T-helper 1 cell treated with Interleukin-12 subunit alpha and Interleukin-12 subunit beta and Interleukin-4 antibody, amounts not matched to agents 30 μg/mL and 1 μg/mL, for 36 hours (primary cell): ENCODE measurements around the gene DENND2D.

Source experiments
- H3K27ac Mint-ChIP-seq: one replicate; pipeline ENCODE4 v1.8.0; 2021; ENCODE audit warnings: mild to moderate bottlenecking, mixed read lengths
- H3K27me3 Mint-ChIP-seq: one replicate; pipeline ENCODE4 v1.8.0; 2021; ENCODE audit warnings: low read depth, mixed read lengths
- H3K36me3 Mint-ChIP-seq: one replicate; pipeline ENCODE4 v1.8.0; 2021; ENCODE audit warnings: low read depth, mixed read lengths
- H3K4me1 Mint-ChIP-seq: one replicate; pipeline ENCODE4 v1.8.0; 2021; ENCODE audit warnings: low read depth, mixed read lengths
- H3K4me3 Mint-ChIP-seq: one replicate; pipeline ENCODE4 v1.8.0; 2021; ENCODE audit warnings: mild to moderate bottlenecking, moderate library complexity, mixed read lengths
- H3K9me3 Mint-ChIP-seq: one replicate; pipeline ENCODE4 v1.8.0; 2021; ENCODE audit warnings: mixed read lengths

Gene DENND2D

GRCh38 chr1:111202366-111202706 is 1.9 kb upstream of the DENND2D start:
- Mint-ChIP-seq H3K4me3 (peak overlapping the region; percentile 96), H3K9me3 (no peaks in the 10 kb centered on the region), H3K4me1 (peaks cover 53% of the 10 kb centered on the region), H3K27ac (peak overlapping the region; percentile 86), H3K36me3 (peaks cover 23% of the 10 kb centered on the region), H3K27me3 (peaks cover 3% of the 10 kb centered on the region)

GRCh38 chr1:111201275-111202090 is 1.0 kb upstream of the DENND2D start:
- H3K4me1 Mint-ChIP-seq = peaks cover 59% of the 10 kb centered on the region
- peak overlapping the region; percentile 96 for H3K4me3 Mint-ChIP-seq
- H3K27me3 Mint-ChIP-seq = peaks cover 3% of the 10 kb centered on the region
- peak overlapping the region; percentile 94 for H3K27ac Mint-ChIP-seq
- H3K36me3 Mint-ChIP-seq = peaks cover 32% of the 10 kb centered on the region
- H3K9me3 Mint-ChIP-seq = no peaks in the 10 kb centered on the region

GRCh38 chr1:111200802-111201161 is 336 bp upstream of the DENND2D start:
- Mint-ChIP-seq H3K27ac (peak overlapping the region; percentile 94), H3K9me3 (no peaks in the 10 kb centered on the region), H3K4me1 (peaks cover 61% of the 10 kb centered on the region), H3K4me3 (peak overlapping the region; percentile 96), H3K36me3 (peaks cover 37% of the 10 kb centered on the region), H3K27me3 (no peaks in the 10 kb centered on the region)

DNA sequence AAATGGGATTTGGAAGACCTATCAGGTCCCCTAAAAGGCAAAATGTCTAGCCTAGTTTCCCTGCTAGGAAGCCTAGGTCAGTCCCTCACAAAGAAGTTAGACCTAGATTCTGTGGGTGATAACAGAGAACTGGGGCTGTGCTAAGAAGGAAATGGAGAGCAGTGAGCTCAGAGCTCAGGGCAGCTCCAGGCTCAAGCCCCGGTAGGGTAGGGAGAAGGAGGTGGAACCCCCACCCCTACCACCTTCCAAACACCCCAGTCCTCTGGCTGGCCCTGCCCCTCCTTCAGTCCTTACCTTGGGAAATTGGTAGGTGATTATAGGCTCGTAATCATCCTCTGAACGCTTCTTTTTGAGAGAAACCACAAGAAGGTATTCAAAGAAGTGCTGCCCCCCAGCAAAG is 1.1 kb downstream of the DENND2D start:
- Mint-ChIP-seq H3K4me3 (peak overlapping the region; percentile 96), H3K9me3 (no peaks in the 10 kb centered on the region), H3K27ac (peak overlapping the region; percentile 94), H3K36me3 (peaks cover 49% of the 10 kb centered on the region), H3K4me1 (peaks cover 63% of the 10 kb centered on the region), H3K27me3 (no peaks in the 10 kb centered on the region)

DNA sequence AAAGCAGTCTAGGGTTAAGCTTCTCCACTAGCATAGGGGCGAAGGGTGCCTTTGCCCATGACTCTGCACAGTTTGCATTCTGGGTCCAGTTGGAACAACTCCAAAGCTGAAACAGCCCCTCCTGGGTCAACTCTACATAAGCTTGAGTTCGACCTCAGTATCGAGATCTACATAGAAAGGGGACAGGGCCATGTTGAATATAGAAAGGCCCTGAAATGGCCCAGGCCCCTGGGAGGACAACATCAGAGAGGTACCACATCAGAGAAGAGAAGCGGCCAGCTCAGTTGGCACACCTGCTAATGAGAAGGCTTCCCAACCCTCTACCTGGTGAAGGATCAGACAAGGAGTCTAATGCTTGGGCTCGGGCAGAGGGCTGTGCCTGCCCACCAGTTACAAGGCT is 1.6 kb downstream of the DENND2D start:
- no peaks in the 10 kb centered on the region for H3K9me3 Mint-ChIP-seq
- H3K4me1 Mint-ChIP-seq = peaks cover 68% of the 10 kb centered on the region
- H3K4me3 Mint-ChIP-seq = peak overlapping the region; percentile 96
- peaks cover 53% of the 10 kb centered on the region for H3K36me3 Mint-ChIP-seq
- H3K27me3 Mint-ChIP-seq = no peaks in the 10 kb centered on the region
- H3K27ac Mint-ChIP-seq = peak overlapping the region; percentile 94

DNA sequence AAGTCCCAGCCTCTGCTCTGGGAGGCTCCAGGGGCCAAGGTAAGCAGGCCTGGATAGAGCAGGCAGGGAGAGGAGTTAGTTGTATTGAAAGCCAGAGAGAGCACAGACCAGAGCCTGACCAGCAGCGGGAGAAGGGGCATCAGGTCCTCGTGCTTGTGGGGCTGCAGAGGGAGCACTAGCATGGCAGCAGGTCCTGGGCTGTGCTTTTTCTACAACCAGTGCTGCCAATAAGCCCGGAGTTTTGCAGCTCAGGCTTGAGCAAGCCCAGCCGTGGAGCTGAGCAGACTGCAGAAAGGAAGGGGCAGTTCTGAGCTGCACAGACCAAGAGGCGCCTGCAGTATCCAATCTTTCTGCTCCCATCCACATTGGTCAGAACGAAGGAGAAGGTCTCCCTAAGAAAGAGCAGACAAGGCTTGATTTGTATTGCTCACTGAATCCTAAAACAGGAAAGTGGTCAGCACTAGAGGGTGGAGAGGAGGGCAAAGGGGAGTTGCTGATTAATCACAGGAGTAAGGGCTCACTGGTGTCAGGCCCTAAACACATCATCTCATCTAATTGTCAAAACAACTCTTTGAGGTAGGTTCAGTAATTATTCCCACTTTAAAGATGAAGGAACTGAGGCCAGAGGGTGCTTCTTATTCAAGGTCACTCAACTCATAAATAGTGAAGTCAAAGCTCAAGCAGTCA is 2.7 kb downstream of the DENND2D start:
- H3K9me3 Mint-ChIP-seq = no peaks in the 10 kb centered on the region
- H3K27ac Mint-ChIP-seq = peak overlapping the region; percentile 94
- H3K27me3 Mint-ChIP-seq = no peaks in the 10 kb centered on the region
- H3K4me3 Mint-ChIP-seq = peak overlapping the region; percentile 96
- H3K36me3 Mint-ChIP-seq = peaks cover 64% of the 10 kb centered on the region
- H3K4me1 Mint-ChIP-seq = peaks cover 73% of the 10 kb centered on the region

GRCh38 chr1:111196213-111196612 is 4.2 kb downstream of the DENND2D start:
- peaks cover 75% of the 10 kb centered on the region for H3K4me1 Mint-ChIP-seq
- no peaks in the 10 kb centered on the region for H3K27me3 Mint-ChIP-seq
- peak overlapping the region; percentile 94 for H3K27ac Mint-ChIP-seq
- H3K9me3 Mint-ChIP-seq = no peaks in the 10 kb centered on the region
- H3K4me3 Mint-ChIP-seq = peak overlapping the region; percentile 96
- peaks cover 78% of the 10 kb centered on the region for H3K36me3 Mint-ChIP-seq

DNA sequence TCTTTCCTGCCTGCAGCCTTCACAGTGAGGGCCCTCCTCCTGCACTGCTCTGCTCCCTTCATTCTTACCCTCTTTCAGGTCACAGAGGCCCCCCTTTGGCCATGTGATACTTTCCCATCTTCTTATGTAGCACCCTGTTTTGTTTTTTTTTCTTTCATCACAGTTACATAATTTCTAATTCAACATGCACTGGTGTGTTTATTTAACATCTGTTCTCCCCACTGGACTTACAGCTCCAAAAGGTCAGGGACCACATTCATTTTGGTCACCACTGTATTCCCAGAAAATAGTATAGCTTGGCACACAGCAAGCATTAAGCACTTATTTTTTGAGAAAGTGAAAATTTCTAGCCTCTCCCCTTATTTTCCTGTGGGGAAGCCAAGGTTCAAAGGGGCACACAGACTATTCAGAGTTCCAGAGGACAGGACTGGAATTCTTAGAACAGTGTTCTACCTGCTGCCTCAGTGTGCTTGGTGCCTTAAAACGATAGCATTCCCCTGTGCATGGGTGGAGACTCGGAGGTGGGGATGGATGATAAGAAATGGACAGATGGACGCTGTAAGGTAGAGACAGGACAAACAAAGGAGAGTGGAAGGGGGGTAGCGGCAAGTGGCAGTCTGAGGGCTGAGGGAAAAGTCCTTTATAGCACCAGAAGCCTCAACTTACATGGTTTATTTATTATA is 5.3 kb downstream of the DENND2D start:
- Mint-ChIP-seq H3K4me1 (peaks cover 76% of the 10 kb centered on the region), H3K9me3 (no peaks in the 10 kb centered on the region), H3K36me3 (peaks cover 89% of the 10 kb centered on the region), H3K27ac (peak overlapping the region; percentile 78), H3K4me3 (peak overlapping the region; percentile 86), H3K27me3 (no peaks in the 10 kb centered on the region)

DNA sequence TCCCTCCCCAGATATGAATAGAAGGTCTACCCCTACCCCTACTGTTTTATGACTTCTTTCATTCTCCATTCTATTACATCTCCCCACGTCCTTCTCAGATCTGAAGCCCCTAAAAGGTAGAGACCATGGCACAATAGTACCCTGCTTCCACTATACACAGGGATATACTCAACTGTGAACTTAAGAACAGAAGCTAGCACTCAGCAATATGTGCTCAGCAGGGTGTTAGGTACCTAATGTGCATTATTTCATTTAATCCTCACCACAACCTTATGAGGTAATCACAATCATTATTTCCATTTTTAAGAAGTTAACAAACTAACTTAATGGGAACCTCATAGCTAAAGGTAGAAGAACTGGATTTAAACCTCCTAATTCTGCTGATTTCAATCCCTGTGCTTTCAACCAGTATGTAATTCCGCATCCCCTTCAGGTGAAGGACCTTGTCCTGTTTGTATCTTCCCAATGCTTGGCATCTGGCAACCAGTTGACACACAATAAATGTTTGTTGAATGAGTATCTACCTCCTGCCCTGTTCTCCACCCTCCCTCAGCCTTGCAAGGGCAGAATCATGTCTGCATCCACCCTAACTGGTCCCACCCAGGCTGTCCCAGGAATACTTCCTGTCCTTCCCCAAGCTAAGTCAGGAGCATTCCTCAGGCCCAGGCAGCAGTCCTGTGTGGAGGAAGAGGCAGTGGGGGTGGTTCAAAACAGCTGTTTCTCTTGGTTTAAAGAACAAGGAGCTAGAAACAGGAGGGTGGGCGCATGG is 6.5 kb downstream of the DENND2D start:
- no peaks in the 10 kb centered on the region for H3K27me3 Mint-ChIP-seq
- peak overlapping the region; percentile 87 for H3K27ac Mint-ChIP-seq
- peaks cover 85% of the 10 kb centered on the region for H3K4me1 Mint-ChIP-seq
- peaks cover 96% of the 10 kb centered on the region for H3K36me3 Mint-ChIP-seq
- H3K9me3 Mint-ChIP-seq = no peaks in the 10 kb centered on the region
- peak overlapping the region; percentile 86 for H3K4me3 Mint-ChIP-seq

DNA sequence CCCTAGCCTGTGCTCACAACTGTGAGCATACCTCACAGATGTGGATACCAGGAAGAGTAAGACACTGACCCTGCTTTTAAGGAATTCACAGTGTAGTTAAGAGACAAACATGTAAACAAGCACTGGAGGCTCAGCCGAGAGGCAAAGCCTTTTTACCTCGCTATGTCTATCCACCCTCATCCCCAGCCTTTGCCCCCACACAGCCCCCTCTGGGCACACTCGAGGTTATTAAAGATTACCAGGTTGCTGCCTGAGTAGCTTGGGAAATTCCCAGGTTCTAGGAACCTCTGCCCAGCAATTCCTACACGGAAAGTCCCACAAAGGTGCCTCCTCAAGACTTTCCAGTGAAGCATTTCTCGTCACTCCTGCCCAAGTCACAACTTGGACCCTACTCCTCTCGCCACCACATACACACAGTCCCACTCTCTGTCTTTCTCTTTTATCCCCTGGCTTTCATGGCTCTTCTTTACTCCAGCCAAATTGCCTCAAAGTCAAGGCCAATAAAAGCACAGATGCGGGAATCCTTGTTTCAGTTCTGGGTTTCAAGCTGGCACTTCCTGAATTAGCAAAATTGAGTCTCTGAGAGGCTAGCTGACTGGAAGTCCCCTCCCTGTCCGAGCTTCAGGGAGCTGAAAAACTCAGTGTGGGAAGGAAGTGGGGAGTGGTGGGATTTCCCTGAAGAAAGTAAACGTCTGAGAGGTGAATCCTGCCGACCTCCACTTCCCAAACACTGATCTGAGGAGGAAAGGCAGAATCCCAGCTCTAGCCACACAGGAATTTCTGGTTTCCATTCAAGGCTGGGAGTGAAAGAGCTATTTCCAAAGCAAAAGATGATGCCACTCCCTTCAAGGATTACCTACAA is 7.6 kb downstream of the DENND2D start:
- Mint-ChIP-seq H3K4me1 (peaks cover 91% of the 10 kb centered on the region), H3K36me3 (peaks cover 95% of the 10 kb centered on the region), H3K27ac (peak overlapping the region; percentile 87), H3K27me3 (no peaks in the 10 kb centered on the region), H3K9me3 (no peaks in the 10 kb centered on the region), H3K4me3 (peak overlapping the region; percentile 86)

- no peak overlapping the region for H3K4me3 Mint-ChIP-seq
- H3K27ac Mint-ChIP-seq = peak overlapping the region; percentile 87
- H3K36me3 Mint-ChIP-seq = peaks cover 95% of the 10 kb centered on the region
- H3K4me1 Mint-ChIP-seq = peaks cover 85% of the 10 kb centered on the region
- H3K27me3 Mint-ChIP-seq = no peaks in the 10 kb centered on the region
- H3K9me3 Mint-ChIP-seq = no peaks in the 10 kb centered on the region
Measured at GRCh38 chr1:111192074-111192473, 8.4 kb downstream of the DENND2D start.

- H3K9me3 Mint-ChIP-seq = no peaks in the 10 kb centered on the region
- H3K4me1 Mint-ChIP-seq = peaks cover 84% of the 10 kb centered on the region
- no peaks in the 10 kb centered on the region for H3K27me3 Mint-ChIP-seq
- H3K4me3 Mint-ChIP-seq = no peak overlapping the region
- H3K36me3 Mint-ChIP-seq = peaks cover 95% of the 10 kb centered on the region
- peak overlapping the region; percentile 87 for H3K27ac Mint-ChIP-seq
Measured at GRCh38 chr1:111191496-111191895, 8.9 kb downstream of the DENND2D start.

DNA sequence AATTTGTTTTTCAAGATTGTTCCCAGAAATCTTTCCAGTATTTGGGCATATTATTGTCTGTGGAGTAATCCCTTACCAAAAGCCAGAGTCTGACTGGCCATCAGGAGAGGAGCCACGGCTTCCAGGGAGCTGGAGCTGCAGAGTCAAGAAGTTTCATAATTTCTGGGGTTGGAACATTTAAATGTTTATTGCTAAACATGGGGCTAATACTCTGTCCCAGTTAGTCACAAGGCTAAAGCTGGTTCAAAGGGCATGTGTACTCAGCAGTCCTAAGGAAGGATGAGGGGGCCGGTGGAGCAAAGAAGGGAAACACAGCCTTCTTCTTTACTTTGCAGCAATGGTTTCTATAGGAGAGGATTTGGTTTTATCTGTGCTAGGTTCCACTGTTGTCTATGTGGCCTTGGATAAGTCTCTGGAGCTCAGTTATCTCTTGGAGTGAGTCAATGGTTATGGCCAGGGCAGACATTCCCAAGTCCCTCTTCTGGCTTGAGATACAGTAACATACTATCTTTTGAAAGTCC is 9.5 kb downstream of the DENND2D start:
- Mint-ChIP-seq H3K27ac (peak overlapping the region; percentile 50), H3K4me1 (peaks cover 82% of the 10 kb centered on the region), H3K9me3 (no peaks in the 10 kb centered on the region), H3K27me3 (no peaks in the 10 kb centered on the region), H3K4me3 (no peak overlapping the region), H3K36me3 (peaks cover 95% of the 10 kb centered on the region)
